SK-N-MC (cell line): ENCODE data around the gene TYK2.

Source experiments
- EZH2 ChIP-seq: fragments of 200-600 bp; sonication (generic); IDR thresholded peaks from one replicate; pipeline ENCODE4 v1.6.1; 2017; ENCODE audit warnings: antibody characterized with exemption
- POLR2AphosphoS5 ChIP-seq: IDR thresholded peaks from 2 replicates; pipeline ENCODE4 v1.6.1; 2012; ENCODE audit warnings: mild to moderate bottlenecking, low read depth, low read length, borderline replicate concordance

DNA sequence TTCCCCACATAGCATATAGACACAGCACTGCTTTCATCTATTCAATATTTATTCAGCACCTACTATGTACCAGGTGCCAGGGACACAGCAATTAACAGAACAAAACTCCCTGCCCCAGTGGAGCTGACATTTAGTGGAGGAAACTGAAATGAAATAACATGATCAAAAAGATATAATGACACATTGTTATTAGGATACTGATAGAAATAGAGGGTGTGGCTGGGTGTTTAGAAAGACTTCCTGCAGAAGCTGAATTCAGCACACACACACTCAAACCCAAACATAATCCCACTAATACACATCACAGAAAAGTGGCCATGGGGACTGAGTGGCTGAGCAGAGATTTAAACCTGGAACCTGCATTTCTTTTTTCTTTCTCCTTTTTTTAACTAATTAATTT lies 26.7 kb upstream of the TYK2 start:
- TF ChIP-seq POLR2AphosphoS5 (no peak), EZH2 (no peak)
